ENCODE measurements around the gene ADCK1.
A peak's percentile ranks its signal among the peaks of the same experiment; 100 is the strongest.

DNA sequence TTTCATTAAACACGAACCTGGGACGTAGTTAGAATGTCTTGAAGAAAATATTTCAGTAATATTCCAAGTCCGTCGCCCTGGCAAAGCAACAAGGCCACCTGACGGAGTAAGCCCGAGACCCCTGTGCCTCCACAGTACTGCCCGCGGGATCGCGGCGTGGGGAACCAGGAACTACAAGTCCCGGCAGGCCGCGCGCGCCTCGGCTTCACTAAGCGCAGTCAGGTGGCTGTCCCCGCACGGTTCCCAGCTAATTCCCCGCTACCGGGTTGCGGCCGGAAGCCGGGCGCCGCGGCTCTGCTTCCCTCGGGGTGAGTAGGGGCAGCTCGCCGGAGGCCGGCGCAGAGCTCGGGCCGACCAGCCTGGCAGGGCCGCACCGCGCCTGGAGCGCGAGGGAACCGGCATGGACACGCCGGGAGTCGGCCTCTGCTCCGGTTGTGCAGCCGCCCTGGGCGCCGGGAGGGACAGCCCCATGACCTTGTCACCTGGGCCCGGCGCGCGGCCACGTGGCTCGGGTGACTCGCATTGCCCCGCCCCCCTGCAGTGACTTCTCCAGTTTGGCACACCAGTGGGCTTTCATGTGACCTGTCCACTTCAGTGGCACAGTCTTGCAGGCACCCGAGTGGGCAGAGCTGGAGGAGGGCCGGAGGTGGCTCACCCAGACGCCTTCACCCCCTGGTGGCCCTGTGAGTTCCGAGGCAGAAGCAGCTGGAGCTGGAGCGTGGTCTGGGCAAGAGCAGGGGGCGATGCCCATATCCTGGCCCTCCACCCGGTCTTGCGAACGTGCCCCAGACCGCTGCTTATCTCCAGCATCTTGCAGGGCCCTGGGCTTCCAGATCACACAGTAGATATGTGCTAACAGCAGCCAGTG, at the start of gene ADCK1:
- TF ChIP-seq, protein P1, sequence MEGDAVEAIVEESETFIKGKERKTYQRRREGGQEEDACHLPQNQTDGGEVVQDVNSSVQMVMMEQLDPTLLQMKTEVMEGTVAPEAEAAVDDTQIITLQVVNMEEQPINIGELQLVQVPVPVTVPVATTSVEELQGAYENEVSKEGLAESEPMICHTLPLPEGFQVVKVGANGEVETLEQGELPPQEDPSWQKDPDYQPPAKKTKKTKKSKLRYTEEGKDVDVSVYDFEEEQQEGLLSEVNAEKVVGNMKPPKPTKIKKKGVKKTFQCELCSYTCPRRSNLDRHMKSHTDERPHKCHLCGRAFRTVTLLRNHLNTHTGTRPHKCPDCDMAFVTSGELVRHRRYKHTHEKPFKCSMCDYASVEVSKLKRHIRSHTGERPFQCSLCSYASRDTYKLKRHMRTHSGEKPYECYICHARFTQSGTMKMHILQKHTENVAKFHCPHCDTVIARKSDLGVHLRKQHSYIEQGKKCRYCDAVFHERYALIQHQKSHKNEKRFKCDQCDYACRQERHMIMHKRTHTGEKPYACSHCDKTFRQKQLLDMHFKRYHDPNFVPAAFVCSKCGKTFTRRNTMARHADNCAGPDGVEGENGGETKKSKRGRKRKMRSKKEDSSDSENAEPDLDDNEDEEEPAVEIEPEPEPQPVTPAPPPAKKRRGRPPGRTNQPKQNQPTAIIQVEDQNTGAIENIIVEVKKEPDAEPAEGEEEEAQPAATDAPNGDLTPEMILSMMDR (IDR thresholded peaks at IDR 0.05 in 2 of 3, conservative IDR thresholded peaks at IDR 0.05 in 1 of 3; ENCODE audit: insufficient read depth in 2 of 3, low read depth in 1 of 3, low read length in 3 of 3): peak in 1 of 3 experiments; percentile 24; a peak in 1 of 6 replicates
- TF ChIP-seq ESRRB (CRISPR knock-in tag; IDR thresholded peaks at IDR 0.05; ENCODE audit: borderline replicate concordance) (no peak), SREBF1 (IDR thresholded peaks at IDR 0.05; ENCODE audit: borderline replicate concordance, low read depth, low read length) (no peak), RNF2 (IDR thresholded peaks at IDR 0.05) (0 out of 2 replicates have a peak, but pooled peaks have one; percentile 44)
- TF ChIP-seq, protein P2, sequence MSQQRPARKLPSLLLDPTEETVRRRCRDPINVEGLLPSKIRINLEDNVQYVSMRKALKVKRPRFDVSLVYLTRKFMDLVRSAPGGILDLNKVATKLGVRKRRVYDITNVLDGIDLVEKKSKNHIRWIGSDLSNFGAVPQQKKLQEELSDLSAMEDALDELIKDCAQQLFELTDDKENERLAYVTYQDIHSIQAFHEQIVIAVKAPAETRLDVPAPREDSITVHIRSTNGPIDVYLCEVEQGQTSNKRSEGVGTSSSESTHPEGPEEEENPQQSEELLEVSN (IDR thresholded peaks at IDR 0.05; ENCODE audit: borderline replicate concordance in 1 of 2, extremely low read depth in 1 of 2, insufficient read depth in 1 of 2, insufficient read length in 1 of 2, low read depth in 1 of 2, low read length in 1 of 2, poor library complexity in 1 of 2, severe bottlenecking in 1 of 2): peak; percentile 60 to 70
- TF ChIP-seq, protein P3, sequence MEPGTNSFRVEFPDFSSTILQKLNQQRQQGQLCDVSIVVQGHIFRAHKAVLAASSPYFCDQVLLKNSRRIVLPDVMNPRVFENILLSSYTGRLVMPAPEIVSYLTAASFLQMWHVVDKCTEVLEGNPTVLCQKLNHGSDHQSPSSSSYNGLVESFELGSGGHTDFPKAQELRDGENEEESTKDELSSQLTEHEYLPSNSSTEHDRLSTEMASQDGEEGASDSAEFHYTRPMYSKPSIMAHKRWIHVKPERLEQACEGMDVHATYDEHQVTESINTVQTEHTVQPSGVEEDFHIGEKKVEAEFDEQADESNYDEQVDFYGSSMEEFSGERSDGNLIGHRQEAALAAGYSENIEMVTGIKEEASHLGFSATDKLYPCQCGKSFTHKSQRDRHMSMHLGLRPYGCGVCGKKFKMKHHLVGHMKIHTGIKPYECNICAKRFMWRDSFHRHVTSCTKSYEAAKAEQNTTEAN (CRISPR knock-in tag; IDR thresholded peaks at IDR 0.05): no peak

Data from K562 (cell line).